ENCODE results near the gene GPR142. TPM values are rescaled to one million over a fixed set of nuclear protein-coding genes. Genes with fewer than 3 reads are reported as not detected.

The GPR142 gene
- total and polyA plus RNA-seq, 2 of the 8 experiments (the other 6 are each of a cell fraction or from before 2014, with no cell fraction given): 0.05 TPM; not detected in 1

DNA sequence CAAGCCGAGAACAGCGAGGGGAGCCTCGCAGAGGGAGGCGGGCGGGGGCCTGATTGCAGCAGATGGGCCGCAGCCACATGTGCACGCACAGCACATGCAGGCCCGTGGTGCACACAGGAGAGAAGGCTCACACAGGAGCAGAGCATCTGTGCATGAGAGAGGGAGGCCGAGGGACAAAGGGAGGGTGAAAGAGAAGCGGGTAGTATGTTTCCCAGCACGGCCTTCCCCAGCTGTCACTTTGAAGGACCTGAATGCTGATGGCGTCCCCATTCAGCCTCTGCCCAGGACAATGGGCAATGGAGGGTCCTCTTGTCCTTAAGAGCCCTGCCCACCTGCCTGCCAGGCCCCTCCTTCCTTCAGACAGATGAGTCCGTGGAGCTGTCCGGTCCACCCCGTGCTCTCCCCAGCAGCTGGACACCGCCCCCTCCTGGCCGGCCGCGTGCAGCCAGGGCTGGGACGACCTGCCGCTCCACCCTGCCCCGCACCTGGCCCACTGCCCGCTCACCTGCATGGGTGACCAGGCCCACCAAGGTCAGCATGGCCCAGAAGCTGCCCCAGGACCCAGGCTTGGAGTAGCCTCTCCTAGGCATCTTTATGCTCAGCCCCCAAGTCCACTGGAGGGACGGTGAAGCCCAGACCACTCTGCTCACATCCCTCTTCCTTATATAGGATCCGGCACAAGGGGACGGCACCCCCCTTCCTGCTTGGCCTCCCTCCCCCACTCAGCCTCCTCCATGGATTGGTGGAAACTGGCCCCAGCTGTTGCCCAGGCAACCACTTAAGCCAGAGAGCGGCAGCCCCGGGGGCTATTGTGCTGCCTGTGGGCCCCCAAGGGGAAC lies 5.9 kb upstream of the GPR142 start, which contains the start of gene BTBD17 (continued):
- TF ChIP-seq EP300 (IDR thresholded peaks at IDR 0.05; ENCODE audit: borderline replicate concordance in 1 of 2, low read depth in 2 of 2, low read length in 2 of 2): no peak
- TF ChIP-seq, protein P1, sequence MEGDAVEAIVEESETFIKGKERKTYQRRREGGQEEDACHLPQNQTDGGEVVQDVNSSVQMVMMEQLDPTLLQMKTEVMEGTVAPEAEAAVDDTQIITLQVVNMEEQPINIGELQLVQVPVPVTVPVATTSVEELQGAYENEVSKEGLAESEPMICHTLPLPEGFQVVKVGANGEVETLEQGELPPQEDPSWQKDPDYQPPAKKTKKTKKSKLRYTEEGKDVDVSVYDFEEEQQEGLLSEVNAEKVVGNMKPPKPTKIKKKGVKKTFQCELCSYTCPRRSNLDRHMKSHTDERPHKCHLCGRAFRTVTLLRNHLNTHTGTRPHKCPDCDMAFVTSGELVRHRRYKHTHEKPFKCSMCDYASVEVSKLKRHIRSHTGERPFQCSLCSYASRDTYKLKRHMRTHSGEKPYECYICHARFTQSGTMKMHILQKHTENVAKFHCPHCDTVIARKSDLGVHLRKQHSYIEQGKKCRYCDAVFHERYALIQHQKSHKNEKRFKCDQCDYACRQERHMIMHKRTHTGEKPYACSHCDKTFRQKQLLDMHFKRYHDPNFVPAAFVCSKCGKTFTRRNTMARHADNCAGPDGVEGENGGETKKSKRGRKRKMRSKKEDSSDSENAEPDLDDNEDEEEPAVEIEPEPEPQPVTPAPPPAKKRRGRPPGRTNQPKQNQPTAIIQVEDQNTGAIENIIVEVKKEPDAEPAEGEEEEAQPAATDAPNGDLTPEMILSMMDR (IDR thresholded peaks at IDR 0.05; ENCODE audit: control extremely low read depth in 1 of 3, insufficient read depth in 1 of 3, low read depth in 1 of 3, low read length in 3 of 3): peak; percentile 82 to 100 (median 93)
- no peak for TF ChIP-seq JUN (IDR thresholded peaks at IDR 0.05; ENCODE audit: low read depth, low read length)
- TF ChIP-seq CEBPB (IDR thresholded peaks at IDR 0.05; ENCODE audit: low read depth, low read length): no peak
- 0 out of 2 replicates have a peak, but pooled peaks have one; percentile 7 for TF ChIP-seq POLR2AphosphoS5 (IDR thresholded peaks at IDR 0.05; ENCODE audit: low read depth, low read length)
- TF ChIP-seq RFX5 (IDR thresholded peaks at IDR 0.05; ENCODE audit: borderline replicate concordance, low read depth, low read length): no peak
- TF ChIP-seq YY1 (IDR thresholded peaks at IDR 0.05; ENCODE audit: low read depth, low read length): no peak
- no peak for TF ChIP-seq RNF2 (IDR thresholded peaks at IDR 0.05; ENCODE audit: borderline replicate concordance, low read depth, low read length, missing control alignments, poor library complexity, severe bottlenecking)
- TF ChIP-seq EGR1 (IDR thresholded peaks at IDR 0.05; ENCODE audit: borderline replicate concordance, low read depth, low read length): no peak
- TF ChIP-seq HDAC2 (IDR thresholded peaks at IDR 0.05; ENCODE audit: borderline replicate concordance in 1 of 2, low read depth in 2 of 2, low read length in 2 of 2): 0 out of 4 replicates have a peak, but pooled peaks of 1 of the 2 experiments have one; percentile 66
- TF ChIP-seq, protein P2, sequence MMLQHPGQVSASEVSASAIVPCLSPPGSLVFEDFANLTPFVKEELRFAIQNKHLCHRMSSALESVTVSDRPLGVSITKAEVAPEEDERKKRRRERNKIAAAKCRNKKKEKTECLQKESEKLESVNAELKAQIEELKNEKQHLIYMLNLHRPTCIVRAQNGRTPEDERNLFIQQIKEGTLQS (IDR thresholded peaks at IDR 0.05; ENCODE audit: insufficient read depth, low read depth, low read length): no peak

All from H1 (cell line).